HepG2 (cell line): Measurements from ENCODE around the gene TRMT112. TPM values are rescaled to one million over a fixed set of nuclear protein-coding genes. Genes with fewer than 3 reads are reported as not detected.

Experiments used
- ATF7 ChIP-seq, 2 experiments: fragments of 450-650 bp in 1 of 2; sonication (generic) in 1 of 2; formaldehyde crosslinking in 1 of 2; IDR thresholded peaks; 2 replicates each; pipeline versions ENCODE4 v1.4.0 to v1.6.1; 2016 to 2020; ENCODE audit warnings: antibody characterized with exemption in 1 of 2, mild to moderate bottlenecking in 1 of 2, missing genetic modification reagents in 1 of 2
- BCL6 ChIP-seq: IDR thresholded peaks from 2 replicates; pipeline ENCODE4 v1.6.1; 2016; ENCODE audit warnings: missing genetic modification reagents, missing compliant biosample characterization
- CEBPB ChIP-seq: IDR thresholded peaks from 2 replicates; pipeline ENCODE4 v1.6.1; 2011; ENCODE audit warnings: low read depth, low read length, improper control_type of control experiment, borderline replicate concordance
- EED ChIP-seq: sonication (generic); formaldehyde crosslinking; IDR thresholded peaks from 2 replicates; pipeline ENCODE4 v1.5.0; 2020; ENCODE audit warnings: mild to moderate bottlenecking, missing genetic modification reagents
- ELF3 ChIP-seq: IDR thresholded peaks from 2 replicates; pipeline ENCODE4 v1.6.1; 2016; ENCODE audit warnings: missing genetic modification reagents, missing compliant biosample characterization
- ERF ChIP-seq: IDR thresholded peaks from 2 replicates; pipeline ENCODE4 v1.6.1; 2018; ENCODE audit warnings: missing biosample characterization, missing genetic modification reagents
- FOXK1 ChIP-seq: sonication (generic); formaldehyde crosslinking; IDR thresholded peaks from 2 replicates; pipeline ENCODE4 v1.4.0; 2020; ENCODE audit warnings: low read depth, missing genetic modification reagents, borderline replicate concordance
- FOXO1 ChIP-seq: sonication (generic); formaldehyde crosslinking; IDR thresholded peaks from 2 replicates; pipeline ENCODE4 v1.4.0; 2020; ENCODE audit warnings: missing genetic modification reagents
- KAT8 ChIP-seq: IDR thresholded peaks from 2 replicates; pipeline ENCODE4 v1.6.1; 2016; ENCODE audit warnings: missing genetic modification reagents, missing compliant biosample characterization
- LCORL ChIP-seq, 2 experiments: fragments of 450-650 bp in 1 of 2; sonication (generic) in 1 of 2; formaldehyde crosslinking in 1 of 2; IDR thresholded peaks; 2 replicates each; pipeline versions ENCODE4 v1.5.0 to v1.6.1; 2017 to 2020; ENCODE audit warnings: antibody characterized with exemption in 1 of 2, missing genetic modification reagents in 1 of 2
- SAP130 ChIP-seq: IDR thresholded peaks from 2 replicates; pipeline ENCODE4 v1.6.1; 2016; ENCODE audit warnings: low read depth
- XRCC5 ChIP-seq: fragments of 200-400 bp; formaldehyde crosslinking; optimal IDR thresholded peaks from 2 replicates; pipeline ENCODE3; 2017; ENCODE audit warnings: mild to moderate bottlenecking, low read length
- ZMYM2 ChIP-seq: sonication (generic); formaldehyde crosslinking; IDR thresholded peaks from 2 replicates; pipeline ENCODE4 v1.8.0; 2022; ENCODE audit warnings: mild to moderate bottlenecking, missing genetic modification reagents
- ZNF292 ChIP-seq: sonication (generic); formaldehyde crosslinking; IDR thresholded peaks from 2 replicates; pipeline ENCODE4 v1.8.1; 2022; ENCODE audit warnings: mild to moderate bottlenecking, low read depth, missing genetic modification reagents, borderline replicate concordance
- ZNF577 ChIP-seq: sonication (generic); formaldehyde crosslinking; IDR thresholded peaks from 2 replicates; pipeline ENCODE4 v1.4.0; 2020; ENCODE audit warnings: mild to moderate bottlenecking, low read depth, missing genetic modification reagents, borderline replicate concordance
- ZNF619 ChIP-seq: sonication (generic); formaldehyde crosslinking; IDR thresholded peaks from 2 replicates; pipeline ENCODE4 v1.4.0; 2020; ENCODE audit warnings: mild to moderate bottlenecking, missing genetic modification reagents
- ZNF720 ChIP-seq: sonication (generic); formaldehyde crosslinking; IDR thresholded peaks from 2 replicates; pipeline ENCODE4 v1.4.0; 2020; ENCODE audit warnings: missing genetic modification reagents
- polyA plus RNA-seq, 8 experiments: library from polyadenylated mRNA; depleted of rRNA in 3 of 8; stranded (reverse) in 7 of 8; unstranded in 1 of 8; fragments of >200 nt; fragmentation: Illumina TruSeq in 4 of 8; extraction: Trizol in 4 of 8; gene quantifications; 2 replicates each; pipeline versions ENCODE4 v1.2.1 to v1.2.3, GENCODE V29; 2011 to 2016; ENCODE audit warnings: low read depth in 4 of 8, missing spikeins in 1 of 8, mixed read lengths in 1 of 8; ENCODE audit not compliant: insufficient read depth in 1 of 8
- total RNA-seq, 5 experiments: library from RNA; depleted of rRNA; stranded (reverse); fragments of >200 nt; fragmentation: Illumina TruSeq; extraction: Trizol; gene quantifications; 2 replicates each; pipeline ENCODE4 v1.2.3, GENCODE V29; 2016; ENCODE audit warnings: low read depth in 1 of 5
- TF ChIP-seq, protein P1 (sequence below): sonication (generic); formaldehyde crosslinking; IDR thresholded peaks from 2 replicates; pipeline ENCODE4 v1.4.0; 2020; ENCODE audit warnings: missing genetic modification reagents
- TF ChIP-seq, protein P2 (sequence below): sonication (generic); formaldehyde crosslinking; IDR thresholded peaks from 2 replicates; pipeline ENCODE4 v1.4.0; 2020; ENCODE audit warnings: missing genetic modification reagents
- TF ChIP-seq, protein P3 (sequence below): IDR thresholded peaks from 2 replicates; pipeline ENCODE4 v1.6.1; 2016; ENCODE audit warnings: mild to moderate bottlenecking, missing biosample characterization, missing genetic modification reagents
- TF ChIP-seq, protein P4 (sequence below): fragments of 450-650 bp; IDR thresholded peaks from 2 replicates; pipeline ENCODE4 v1.6.1; 2017; ENCODE audit warnings: mild to moderate bottlenecking

Gene TRMT112
- total and polyA plus RNA-seq, 2 of the 13 experiments (the other 11 are each of a cell fraction or from before 2014, with no cell fraction given) = 186 to 409 TPM

DNA sequence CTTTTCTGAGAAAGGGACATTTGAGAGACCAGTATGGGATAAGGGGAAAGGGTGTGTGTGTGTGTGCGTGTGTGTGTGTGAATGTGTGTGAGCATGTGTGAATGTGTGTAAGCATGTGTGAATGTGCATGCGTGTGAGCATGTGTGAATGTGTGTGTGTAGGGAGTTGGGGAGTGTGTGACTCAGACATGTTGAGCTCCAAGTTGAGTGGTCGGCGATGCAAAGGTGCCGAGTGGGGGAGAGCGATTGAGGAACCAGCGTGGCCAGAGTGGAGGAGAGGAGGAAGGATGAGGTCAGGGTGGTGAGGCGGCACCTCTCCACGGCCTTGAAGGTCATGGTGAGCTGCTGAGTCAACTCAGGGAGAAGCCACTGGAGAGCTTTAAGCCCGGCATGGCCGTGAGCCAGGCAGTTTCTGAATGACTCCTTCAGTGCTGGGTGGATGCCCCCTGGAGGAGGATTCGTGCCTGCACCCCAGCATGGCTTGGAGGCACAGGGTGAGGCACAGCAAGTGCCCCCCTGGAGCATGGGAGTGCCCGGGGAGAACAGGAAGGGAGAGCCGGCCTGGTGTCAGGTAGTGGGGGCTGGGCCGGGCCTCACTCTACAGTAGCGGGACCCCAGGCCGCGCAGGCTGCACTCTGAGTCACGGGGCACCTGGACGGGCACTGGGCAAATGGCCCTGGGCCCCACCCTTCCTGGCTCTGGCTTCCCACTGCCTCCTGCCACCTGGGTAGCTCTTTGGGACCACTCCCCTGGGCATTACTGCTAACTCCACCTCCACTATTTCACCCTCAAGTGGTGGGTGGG, 14.4 kb upstream of the TRMT112 start (continued):
- TF ChIP-seq ATF7 (IDR thresholded peaks at IDR 0.05) = 0 out of 2 replicates have a peak, but pooled peaks have one; percentile 19
- TF ChIP-seq ATF7 (CRISPR knock-in tag; IDR thresholded peaks at IDR 0.05) = no peak
- TF ChIP-seq ELF3 (CRISPR knock-in tag) = 0 out of 2 replicates have a peak, but pooled peaks have one; percentile 44
- TF ChIP-seq FOXO1 (CRISPR knock-in tag) = 0 out of 2 replicates have a peak, but pooled peaks have one; percentile 14
- TF ChIP-seq CEBPB = no peak
- TF ChIP-seq EED (CRISPR knock-in tag) = peak; percentile 31; the same call in 1 of the 2 replicates
- no peak for TF ChIP-seq ZNF720
- 0 out of 2 replicates have a peak, but pooled peaks have one; percentile 21 for TF ChIP-seq KAT8
- peak; percentile 82 for TF ChIP-seq XRCC5
- 0 out of 2 replicates have a peak, but pooled peaks have one; percentile 23 for TF ChIP-seq BCL6 (CRISPR knock-in tag)
- no peak for TF ChIP-seq ZNF292 (CRISPR knock-in tag)
- TF ChIP-seq LCORL (IDR thresholded peaks at IDR 0.05) = no peak
- TF ChIP-seq LCORL (CRISPR knock-in tag; IDR thresholded peaks at IDR 0.05) = peak; percentile 33; the same call in 1 of the 2 replicates
- TF ChIP-seq FOXK1 (CRISPR knock-in tag) = no peak
- no peak for TF ChIP-seq ZNF577 (CRISPR knock-in tag)
- TF ChIP-seq, protein P1, sequence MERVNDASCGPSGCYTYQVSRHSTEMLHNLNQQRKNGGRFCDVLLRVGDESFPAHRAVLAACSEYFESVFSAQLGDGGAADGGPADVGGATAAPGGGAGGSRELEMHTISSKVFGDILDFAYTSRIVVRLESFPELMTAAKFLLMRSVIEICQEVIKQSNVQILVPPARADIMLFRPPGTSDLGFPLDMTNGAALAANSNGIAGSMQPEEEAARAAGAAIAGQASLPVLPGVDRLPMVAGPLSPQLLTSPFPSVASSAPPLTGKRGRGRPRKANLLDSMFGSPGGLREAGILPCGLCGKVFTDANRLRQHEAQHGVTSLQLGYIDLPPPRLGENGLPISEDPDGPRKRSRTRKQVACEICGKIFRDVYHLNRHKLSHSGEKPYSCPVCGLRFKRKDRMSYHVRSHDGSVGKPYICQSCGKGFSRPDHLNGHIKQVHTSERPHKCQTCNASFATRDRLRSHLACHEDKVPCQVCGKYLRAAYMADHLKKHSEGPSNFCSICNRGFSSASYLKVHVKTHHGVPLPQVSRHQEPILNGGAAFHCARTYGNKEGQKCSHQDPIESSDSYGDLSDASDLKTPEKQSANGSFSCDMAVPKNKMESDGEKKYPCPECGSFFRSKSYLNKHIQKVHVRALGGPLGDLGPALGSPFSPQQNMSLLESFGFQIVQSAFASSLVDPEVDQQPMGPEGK (CRISPR knock-in tag) = peak; percentile 51; the same call in 1 of the 2 replicates
- TF ChIP-seq, protein P2, sequence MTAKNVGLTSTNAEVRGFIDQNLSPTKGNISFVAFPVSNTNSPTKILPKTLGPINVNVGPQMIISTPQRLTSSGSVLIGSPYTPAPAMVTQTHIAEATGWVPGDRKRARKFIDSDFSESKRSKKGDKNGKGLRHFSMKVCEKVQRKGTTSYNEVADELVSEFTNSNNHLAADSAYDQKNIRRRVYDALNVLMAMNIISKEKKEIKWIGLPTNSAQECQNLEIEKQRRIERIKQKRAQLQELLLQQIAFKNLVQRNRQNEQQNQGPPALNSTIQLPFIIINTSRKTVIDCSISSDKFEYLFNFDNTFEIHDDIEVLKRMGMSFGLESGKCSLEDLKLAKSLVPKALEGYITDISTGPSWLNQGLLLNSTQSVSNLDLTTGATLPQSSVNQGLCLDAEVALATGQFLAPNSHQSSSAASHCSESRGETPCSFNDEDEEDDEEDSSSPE (CRISPR knock-in tag) = no peak
- TF ChIP-seq ZNF619 (CRISPR knock-in tag) = 0 out of 2 replicates have a peak, but pooled peaks have one; percentile 71
- TF ChIP-seq, protein P3, sequence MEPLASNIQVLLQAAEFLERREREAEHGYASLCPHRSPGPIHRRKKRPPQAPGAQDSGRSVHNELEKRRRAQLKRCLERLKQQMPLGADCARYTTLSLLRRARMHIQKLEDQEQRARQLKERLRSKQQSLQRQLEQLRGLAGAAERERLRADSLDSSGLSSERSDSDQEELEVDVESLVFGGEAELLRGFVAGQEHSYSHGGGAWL (CRISPR knock-in tag) = peak; percentile 58; the same call in 1 of the 2 replicates
- TF ChIP-seq, protein P4, sequence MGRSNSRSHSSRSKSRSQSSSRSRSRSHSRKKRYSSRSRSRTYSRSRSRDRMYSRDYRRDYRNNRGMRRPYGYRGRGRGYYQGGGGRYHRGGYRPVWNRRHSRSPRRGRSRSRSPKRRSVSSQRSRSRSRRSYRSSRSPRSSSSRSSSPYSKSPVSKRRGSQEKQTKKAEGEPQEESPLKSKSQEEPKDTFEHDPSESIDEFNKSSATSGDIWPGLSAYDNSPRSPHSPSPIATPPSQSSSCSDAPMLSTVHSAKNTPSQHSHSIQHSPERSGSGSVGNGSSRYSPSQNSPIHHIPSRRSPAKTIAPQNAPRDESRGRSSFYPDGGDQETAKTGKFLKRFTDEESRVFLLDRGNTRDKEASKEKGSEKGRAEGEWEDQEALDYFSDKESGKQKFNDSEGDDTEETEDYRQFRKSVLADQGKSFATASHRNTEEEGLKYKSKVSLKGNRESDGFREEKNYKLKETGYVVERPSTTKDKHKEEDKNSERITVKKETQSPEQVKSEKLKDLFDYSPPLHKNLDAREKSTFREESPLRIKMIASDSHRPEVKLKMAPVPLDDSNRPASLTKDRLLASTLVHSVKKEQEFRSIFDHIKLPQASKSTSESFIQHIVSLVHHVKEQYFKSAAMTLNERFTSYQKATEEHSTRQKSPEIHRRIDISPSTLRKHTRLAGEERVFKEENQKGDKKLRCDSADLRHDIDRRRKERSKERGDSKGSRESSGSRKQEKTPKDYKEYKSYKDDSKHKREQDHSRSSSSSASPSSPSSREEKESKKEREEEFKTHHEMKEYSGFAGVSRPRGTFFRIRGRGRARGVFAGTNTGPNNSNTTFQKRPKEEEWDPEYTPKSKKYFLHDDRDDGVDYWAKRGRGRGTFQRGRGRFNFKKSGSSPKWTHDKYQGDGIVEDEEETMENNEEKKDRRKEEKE = no peak
- peak; percentile 45; the same call in 1 of the 2 replicates for TF ChIP-seq SAP130 (CRISPR knock-in tag)
- peak; percentile 58; the same call in 1 of the 2 replicates for TF ChIP-seq ERF (CRISPR knock-in tag)
- TF ChIP-seq ZMYM2 (CRISPR knock-in tag) = no peak
